Measurements from ENCODE around the gene RLF.

DNA sequence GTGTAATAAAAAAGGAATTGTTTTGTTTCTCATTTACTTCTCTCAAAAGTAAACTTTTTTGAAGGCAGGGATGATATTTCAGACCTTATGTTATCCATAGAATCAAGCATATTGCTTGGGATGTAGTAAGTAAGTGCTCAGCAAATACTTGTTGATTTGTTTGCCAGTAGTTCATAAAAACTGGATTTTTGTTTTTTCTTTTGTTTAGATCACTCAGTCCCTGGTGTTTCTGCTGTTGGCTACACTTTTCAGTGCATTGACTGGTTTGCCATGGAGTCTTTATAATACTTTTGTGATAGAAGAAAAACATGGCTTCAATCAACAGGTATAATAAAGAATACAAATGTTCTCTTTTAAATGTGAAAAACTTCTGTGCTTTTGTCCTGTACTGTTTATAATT, 107.0 kb downstream of the RLF start:
- TF ChIP-seq POLR2A (IDR thresholded peaks at IDR 0.05) (no peak), CTCF (IDR thresholded peaks at IDR 0.05) (no peak)

Measured in testis (tissue), 2 donors.